ENCODE results near the gene CNTN3.

CNTN3 gene

DNA sequence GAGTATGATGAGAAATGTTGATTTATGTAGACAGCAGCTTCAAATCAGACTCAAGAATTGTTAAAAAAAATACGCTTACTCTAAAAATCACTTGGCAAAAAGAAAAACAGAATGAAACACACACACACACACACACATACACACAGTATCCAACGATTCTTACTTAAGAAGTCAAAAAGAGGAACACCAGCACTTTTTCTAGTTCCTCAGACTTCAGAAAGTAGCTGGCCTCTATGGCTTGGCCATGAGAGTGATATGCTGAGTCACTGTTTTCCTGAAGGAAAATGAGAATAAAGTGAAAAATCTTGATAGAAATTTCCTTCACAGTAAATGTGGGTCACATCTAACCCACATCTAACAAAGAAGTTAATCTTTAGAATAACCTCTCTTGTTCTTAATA is 22.1 kb downstream of the CNTN3 start:
- H3K4me3 ChIP-seq (ENCODE audit: low read depth, low read length) = no peak overlapping the region
- DNase-seq (ENCODE audit: low read depth) = peak; percentile 7
- TF ChIP-seq, protein P1, sequence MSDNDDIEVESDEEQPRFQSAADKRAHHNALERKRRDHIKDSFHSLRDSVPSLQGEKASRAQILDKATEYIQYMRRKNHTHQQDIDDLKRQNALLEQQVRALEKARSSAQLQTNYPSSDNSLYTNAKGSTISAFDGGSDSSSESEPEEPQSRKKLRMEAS (IDR thresholded peaks at IDR 0.05; ENCODE audit: low read depth, low read length) = no peak
- TF ChIP-seq MYC (IDR thresholded peaks at IDR 0.05; ENCODE audit: low read depth, low read length) (no peak), POLR2A (IDR thresholded peaks at IDR 0.05; ENCODE audit: extremely low read depth, insufficient read length) (no peak)
- TF ChIP-seq, protein P2, sequence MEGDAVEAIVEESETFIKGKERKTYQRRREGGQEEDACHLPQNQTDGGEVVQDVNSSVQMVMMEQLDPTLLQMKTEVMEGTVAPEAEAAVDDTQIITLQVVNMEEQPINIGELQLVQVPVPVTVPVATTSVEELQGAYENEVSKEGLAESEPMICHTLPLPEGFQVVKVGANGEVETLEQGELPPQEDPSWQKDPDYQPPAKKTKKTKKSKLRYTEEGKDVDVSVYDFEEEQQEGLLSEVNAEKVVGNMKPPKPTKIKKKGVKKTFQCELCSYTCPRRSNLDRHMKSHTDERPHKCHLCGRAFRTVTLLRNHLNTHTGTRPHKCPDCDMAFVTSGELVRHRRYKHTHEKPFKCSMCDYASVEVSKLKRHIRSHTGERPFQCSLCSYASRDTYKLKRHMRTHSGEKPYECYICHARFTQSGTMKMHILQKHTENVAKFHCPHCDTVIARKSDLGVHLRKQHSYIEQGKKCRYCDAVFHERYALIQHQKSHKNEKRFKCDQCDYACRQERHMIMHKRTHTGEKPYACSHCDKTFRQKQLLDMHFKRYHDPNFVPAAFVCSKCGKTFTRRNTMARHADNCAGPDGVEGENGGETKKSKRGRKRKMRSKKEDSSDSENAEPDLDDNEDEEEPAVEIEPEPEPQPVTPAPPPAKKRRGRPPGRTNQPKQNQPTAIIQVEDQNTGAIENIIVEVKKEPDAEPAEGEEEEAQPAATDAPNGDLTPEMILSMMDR (IDR thresholded peaks at IDR 0.05; ENCODE audit: low read depth, low read length) = no peak

DNA sequence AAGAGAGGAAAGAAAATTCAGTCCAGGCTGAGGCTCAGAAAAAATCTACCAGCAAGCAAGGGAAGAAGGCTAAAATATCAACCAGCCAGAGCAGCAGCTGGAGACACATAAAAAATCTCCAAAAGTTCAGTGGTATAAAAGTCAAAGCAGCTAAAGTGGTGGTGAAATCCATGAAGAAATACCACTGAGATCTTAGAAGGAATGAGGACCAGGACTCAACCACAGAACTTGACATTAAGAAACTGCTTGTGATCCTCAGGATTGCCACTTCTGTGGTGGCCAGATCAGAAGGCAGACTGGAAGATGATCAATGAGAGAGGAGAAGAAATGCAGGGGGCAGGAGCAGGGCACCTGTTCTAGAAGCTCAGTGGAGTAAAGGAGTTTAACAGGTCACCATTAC is 22.5 kb downstream of the CNTN3 start:
- no peak for DNase-seq (ENCODE audit: low read depth)
- no peak overlapping the region for H3K4me3 ChIP-seq (ENCODE audit: low read depth, low read length)
- TF ChIP-seq MYC (IDR thresholded peaks at IDR 0.05; ENCODE audit: low read depth, low read length) (no peak), POLR2A (IDR thresholded peaks at IDR 0.05; ENCODE audit: extremely low read depth, insufficient read length) (no peak)
- TF ChIP-seq, protein P1 (IDR thresholded peaks at IDR 0.05; ENCODE audit: low read depth, low read length) = no peak

DNA sequence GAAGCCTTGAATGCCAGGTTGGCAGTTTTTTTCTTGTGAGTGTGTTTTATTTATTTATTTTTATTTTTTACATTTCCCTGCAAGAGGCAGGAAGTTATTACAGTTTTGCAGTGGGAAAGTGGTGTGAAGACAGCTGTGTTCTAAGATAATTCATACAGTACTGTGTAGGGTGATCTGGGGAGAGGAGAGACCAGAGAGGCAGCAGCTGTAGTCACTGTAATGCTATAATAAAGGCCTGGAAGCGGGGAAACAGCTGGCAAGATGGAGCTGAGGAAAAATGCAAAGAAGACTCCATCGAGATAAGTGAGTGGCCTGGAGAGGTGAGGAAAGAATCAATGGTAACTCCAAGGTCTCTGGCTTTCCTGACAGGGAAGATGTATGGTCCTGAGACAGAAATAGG is 23.1 kb downstream of the CNTN3 start:
- DNase-seq (ENCODE audit: low read depth) = no peak
- H3K4me3 ChIP-seq (ENCODE audit: low read depth, low read length) = no peak overlapping the region
- TF ChIP-seq MYC (IDR thresholded peaks at IDR 0.05; ENCODE audit: low read depth, low read length) (no peak), POLR2A (IDR thresholded peaks at IDR 0.05; ENCODE audit: extremely low read depth, insufficient read length) (no peak)
- TF ChIP-seq, protein P2 (IDR thresholded peaks at IDR 0.05; ENCODE audit: low read depth, low read length) = no peak
- TF ChIP-seq, protein P1 (IDR thresholded peaks at IDR 0.05; ENCODE audit: low read depth, low read length) = no peak

DNA sequence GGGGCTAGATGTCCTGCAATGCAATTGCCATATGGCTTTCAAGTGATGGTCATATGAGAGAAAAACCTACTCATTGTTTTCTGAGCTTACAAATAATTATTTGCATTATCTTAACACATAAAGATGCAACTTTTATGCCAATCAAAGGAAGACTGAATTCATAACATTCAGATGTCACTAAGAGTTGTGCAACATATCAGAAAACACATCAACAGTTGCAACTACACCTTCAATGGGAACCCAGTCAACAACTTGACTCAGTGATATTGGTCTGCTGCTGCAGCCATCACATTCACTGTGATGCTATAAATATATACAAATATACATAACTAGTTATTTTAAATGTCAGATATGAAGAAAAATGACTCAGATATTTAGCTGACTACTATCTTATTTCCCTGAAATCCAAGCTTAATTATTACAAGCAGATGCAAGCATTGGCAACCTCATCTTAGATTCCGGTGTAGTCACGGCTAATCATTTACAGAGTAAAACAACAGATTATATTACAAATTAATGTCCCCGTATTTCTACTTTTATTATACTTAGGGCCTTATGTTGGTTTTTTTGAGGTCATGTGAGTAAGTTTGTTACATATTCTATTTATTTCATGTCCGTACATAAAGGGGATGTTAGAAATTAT is 23.7 kb downstream of the CNTN3 start:
- no peak for DNase-seq (ENCODE audit: low read depth)
- no peak overlapping the region for H3K4me3 ChIP-seq (ENCODE audit: low read depth, low read length)
- TF ChIP-seq POLR2A (IDR thresholded peaks at IDR 0.05; ENCODE audit: extremely low read depth, insufficient read length) = no peak
- TF ChIP-seq MYC (IDR thresholded peaks at IDR 0.05; ENCODE audit: low read depth, low read length) = no peak
- TF ChIP-seq, protein P1 (IDR thresholded peaks at IDR 0.05; ENCODE audit: low read depth, low read length) = no peak
- TF ChIP-seq, protein P2 (IDR thresholded peaks at IDR 0.05; ENCODE audit: low read depth, low read length) = no peak

DNA sequence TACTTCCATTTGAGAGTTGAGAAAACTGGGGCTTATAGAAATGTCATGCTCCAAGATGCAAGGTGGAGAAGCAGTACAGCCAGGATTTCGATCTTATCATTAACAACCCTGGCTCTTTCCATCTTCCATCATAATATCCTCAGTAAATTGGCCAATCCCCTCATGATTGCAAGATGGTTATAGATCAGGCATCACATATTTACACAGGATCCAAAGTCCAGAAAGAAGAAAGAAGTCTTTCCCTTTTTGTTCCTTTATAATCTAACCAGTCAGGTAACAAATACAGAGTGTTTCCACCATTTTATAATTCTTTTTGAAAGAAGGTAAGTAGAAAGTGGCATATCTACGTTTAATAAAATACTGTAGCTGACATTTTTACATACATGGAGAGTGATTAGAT is 29.7 kb downstream of the CNTN3 start:
- H3K4me3 ChIP-seq (ENCODE audit: low read depth, low read length) = no peak overlapping the region
- no peak for DNase-seq (ENCODE audit: low read depth)
- TF ChIP-seq, protein P1 (IDR thresholded peaks at IDR 0.05; ENCODE audit: low read depth, low read length) = no peak
- no peak for TF ChIP-seq POLR2A (IDR thresholded peaks at IDR 0.05; ENCODE audit: extremely low read depth, insufficient read length)
- TF ChIP-seq, protein P2 (IDR thresholded peaks at IDR 0.05; ENCODE audit: low read depth, low read length) = no peak
- no peak for TF ChIP-seq MYC (IDR thresholded peaks at IDR 0.05; ENCODE audit: low read depth, low read length)

DNA sequence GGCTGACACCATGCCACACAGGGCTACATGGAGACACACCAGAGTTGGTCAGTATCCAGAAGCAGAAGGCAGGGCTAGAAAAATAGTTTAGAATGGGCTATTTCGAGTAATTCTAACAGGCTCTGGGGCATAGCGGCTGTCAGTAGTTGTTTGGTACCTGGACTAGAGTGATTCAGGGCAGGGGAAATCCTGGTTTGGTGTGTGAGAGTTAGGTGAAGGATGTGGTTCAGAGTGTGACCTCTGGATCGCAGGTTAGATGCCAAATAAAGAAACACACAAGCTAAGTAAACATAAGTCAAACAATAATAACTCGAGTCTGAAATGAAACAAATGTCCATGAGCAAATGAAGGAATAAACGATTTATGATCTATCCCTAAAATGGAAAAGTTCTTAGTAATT is 31.5 kb downstream of the CNTN3 start:
- no peak for DNase-seq (ENCODE audit: low read depth)
- no peak overlapping the region for H3K4me3 ChIP-seq (ENCODE audit: low read depth, low read length)
- TF ChIP-seq, protein P2 (IDR thresholded peaks at IDR 0.05; ENCODE audit: low read depth, low read length) = no peak
- no peak for TF ChIP-seq POLR2A (IDR thresholded peaks at IDR 0.05; ENCODE audit: extremely low read depth, insufficient read length)
- TF ChIP-seq MYC (IDR thresholded peaks at IDR 0.05; ENCODE audit: low read depth, low read length) = no peak
- TF ChIP-seq, protein P1 (IDR thresholded peaks at IDR 0.05; ENCODE audit: low read depth, low read length) = no peak
